Peyer's patch (tissue), 4 donors: ENCODE results near the gene NID1. TPM values are rescaled to one million over a fixed set of nuclear protein-coding genes. Genes with fewer than 3 reads are reported as not detected.

ENCODE experiments used
- DNase-seq, 3 donors: peaks; one replicate each; pipeline ENCODE4 v3.0.0-alpha.2; 2017 to 2019
- H3K27ac ChIP-seq, 4 donors: fragments of 200-600 bp; sonication (generic); one replicate each; pipeline ENCODE4 v1.5.1; 2016 to 2019
- H3K27me3 ChIP-seq, 2 donors: fragments of 200-600 bp; sonication (generic); one replicate each; pipeline ENCODE4 v1.5.1; 2019
- H3K36me3 ChIP-seq, 3 donors: fragments of 200-600 bp; sonication (generic); one replicate each; pipeline ENCODE4 v1.5.1; 2016 to 2019
- H3K4me1 ChIP-seq, 4 donors: fragments of 200-600 bp; sonication (generic); one replicate each; pipeline ENCODE4 v1.5.1; 2016 to 2019
- H3K4me3 ChIP-seq, 4 donors: fragments of 200-600 bp; sonication (generic); 1 replicate in 3 of 4; 2 replicates in 1 of 4; pipeline ENCODE4 v1.5.1; 2016 to 2019; ENCODE audit warnings: mild to moderate bottlenecking in 1 of 4
- H3K9me3 ChIP-seq, 4 donors: fragments of 200-600 bp; sonication (generic); one replicate each; pipeline ENCODE4 v1.5.1; 2016 to 2019; ENCODE audit warnings: mild to moderate bottlenecking in 1 of 4
- CTCF ChIP-seq, 6 experiments: fragments of 450-650 bp in 4 of 6; fragments of 200-600 bp in 2 of 6; sonication (generic) in 1 of 6; IDR thresholded peaks; one replicate each; pipeline ENCODE4 v1.5.1; 2017 to 2019; ENCODE audit warnings: antibody characterized with exemption in 6 of 6, mild to moderate bottlenecking in 3 of 6, moderate library complexity in 1 of 6
- POLR2A ChIP-seq, 2 donors: fragments of 450-650 bp; IDR thresholded peaks; one replicate each; pipeline ENCODE4 v1.5.1; 2017; ENCODE audit warnings: antibody characterized with exemption in 2 of 2, mild to moderate bottlenecking in 2 of 2, moderate library complexity in 2 of 2
- total RNA-seq, 4 donors: library from RNA; depleted of rRNA; stranded (reverse); fragments of >200 nt; gene quantifications; one replicate each; pipeline ENCODE4 v1.1.0, GENCODE V29; 2016

NID1 gene
- total RNA-seq, 4 donors from 2014 or later = 20.5 to 92.4 (median 62.0) TPM

- H3K36me3 ChIP-seq = no peaks in the 10 kb centered on the region
- H3K4me1 ChIP-seq = no peaks in the 10 kb centered on the region
- no peaks in the 10 kb centered on the region for H3K9me3 ChIP-seq
- peak overlapping the region in 2 of 4 donors; percentile 34 to 52 for H3K27ac ChIP-seq
- no peaks in the 10 kb centered on the region for H3K27me3 ChIP-seq
- no peak for TF ChIP-seq POLR2A (IDR thresholded peaks at IDR 0.05)
- TF ChIP-seq CTCF (IDR thresholded peaks at IDR 0.05) = no peak
- H3K4me3 ChIP-seq = peak overlapping the region in 2 of 4 donors; percentile 26
- no peak for DNase-seq
These were observed 5.9 kb downstream of the NID1 start for GRCh38 chr1:236059011-236059410.

- no peaks in the 10 kb centered on the region for H3K27me3 ChIP-seq
- H3K36me3 ChIP-seq = no peaks in the 10 kb centered on the region
- no peaks in the 10 kb centered on the region for H3K9me3 ChIP-seq
- no peaks in the 10 kb centered on the region for H3K4me1 ChIP-seq
- DNase-seq = no peak
- TF ChIP-seq CTCF (IDR thresholded peaks at IDR 0.05) (no peak), POLR2A (IDR thresholded peaks at IDR 0.05) (no peak)
- peak overlapping the region in 2 of 4 donors; percentile 34 to 52 for H3K27ac ChIP-seq
- peak overlapping the region in 2 of 4 donors; percentile 26 to 32 for H3K4me3 ChIP-seq
These were observed 6.6 kb downstream of the NID1 start for GRCh38 chr1:236058141-236058934.

GRCh38 chr1:236057546-236057945 lies 7.3 kb downstream of the NID1 start:
- H3K27ac ChIP-seq = peak overlapping the region in 1 of 4 donors; percentile 52
- TF ChIP-seq POLR2A (IDR thresholded peaks at IDR 0.05) (no peak), CTCF (IDR thresholded peaks at IDR 0.05) (no peak)
- no peaks in the 10 kb centered on the region for H3K36me3 ChIP-seq
- H3K4me3 ChIP-seq = no peak overlapping the region
- no peak for DNase-seq
- no peaks in the 10 kb centered on the region for H3K27me3 ChIP-seq
- H3K9me3 ChIP-seq = no peaks in the 10 kb centered on the region
- H3K4me1 ChIP-seq = peaks cover 0 to 6% (median 0%) of the 10 kb centered on the region in 4 donors

- Histone ChIP-seq H3K4me3 (no peak overlapping the region), H3K4me1 (peaks cover 0 to 15% (median 0%) of the 10 kb centered on the region in 4 donors), H3K27me3 (no peaks in the 10 kb centered on the region), H3K36me3 (peaks cover 0 to 2% (median 0%) of the 10 kb centered on the region in 3 donors), H3K27ac (no peak overlapping the region), H3K9me3 (no peaks in the 10 kb centered on the region)
- DNase-seq = no peak
- TF ChIP-seq POLR2A (IDR thresholded peaks at IDR 0.05) (no peak), CTCF (IDR thresholded peaks at IDR 0.05) (no peak)
These were observed 12.5 kb downstream of the NID1 start for GRCh38 chr1:236052232-236052993.

- TF ChIP-seq CTCF (IDR thresholded peaks at IDR 0.05) = no peak
- Histone ChIP-seq H3K36me3 (peaks cover 0 to 8% (median 0%) of the 10 kb centered on the region in 3 donors), H3K27me3 (no peaks in the 10 kb centered on the region), H3K27ac (peak overlapping the region in 1 of 4 donors; percentile 14), H3K4me1 (peaks cover 0 to 15% (median 0%) of the 10 kb centered on the region in 4 donors), H3K4me3 (no peak overlapping the region), H3K9me3 (no peaks in the 10 kb centered on the region)
- no peak for DNase-seq
These were observed 13.6 kb downstream of the NID1 start for GRCh38 chr1:236051242-236051791.
